HUES48 (cell line): Measurements from ENCODE around the gene XPNPEP1.

ENCODE experiments used
- H3K27ac ChIP-seq: one replicate; pipeline ENCODE4 v1.7.0; 2013; ENCODE audit warnings: low read depth, low read length, inconsistent platforms
- H3K27me3 ChIP-seq: 2 replicates; pipeline ENCODE4 v1.6.1; 2013; ENCODE audit warnings: mild to moderate bottlenecking, low read length; ENCODE audit not compliant: control insufficient read depth, insufficient read depth
- H3K36me3 ChIP-seq: 2 replicates; pipeline ENCODE4 v1.6.1; 2013; ENCODE audit warnings: low read length; ENCODE audit not compliant: control insufficient read depth, insufficient read depth
- H3K4me1 ChIP-seq: 2 replicates; pipeline ENCODE4 v1.6.1; 2013; ENCODE audit warnings: mild to moderate bottlenecking, low read length; ENCODE audit not compliant: control insufficient read depth, insufficient read depth
- H3K4me3 ChIP-seq: 2 replicates; pipeline ENCODE4 v1.5.1; 2013; ENCODE audit warnings: mild to moderate bottlenecking, low read depth, low read length
- H3K9ac ChIP-seq: 2 replicates; pipeline ENCODE4 v1.6.1; 2013; ENCODE audit warnings: mild to moderate bottlenecking, low read depth, low read length, moderate library complexity
- H3K9me3 ChIP-seq: 2 replicates; pipeline ENCODE4 v1.6.1; 2013; ENCODE audit warnings: low read length; ENCODE audit not compliant: control insufficient read depth, insufficient read depth

XPNPEP1 gene

GRCh38 chr10:109961174-109962001 lies 38.1 kb upstream of the XPNPEP1 start:
- Histone ChIP-seq H3K27me3 (no peaks in the 10 kb centered on the region), H3K9me3 (no peaks in the 10 kb centered on the region), H3K4me3 (no peak overlapping the region), H3K36me3 (no peaks in the 10 kb centered on the region), H3K9ac (no peak overlapping the region; the same call in 1 of the 2 replicates), H3K4me1 (peaks cover 29% of the 10 kb centered on the region), H3K27ac (peak overlapping the region; percentile 58)

GRCh38 chr10:109960682-109961081 lies 37.4 kb upstream of the XPNPEP1 start:
- Histone ChIP-seq H3K9me3 (no peaks in the 10 kb centered on the region), H3K9ac (no peak overlapping the region), H3K36me3 (no peaks in the 10 kb centered on the region), H3K4me1 (peaks cover 29% of the 10 kb centered on the region), H3K27me3 (no peaks in the 10 kb centered on the region), H3K4me3 (no peak overlapping the region), H3K27ac (no peak overlapping the region)

- Histone ChIP-seq H3K9me3 (no peaks in the 10 kb centered on the region), H3K27ac (no peak overlapping the region), H3K9ac (no peak overlapping the region)
Measured at GRCh38 chr10:109959259-109960145, 36.2 kb upstream of the XPNPEP1 start.

GRCh38 chr10:109958059-109958458 lies 34.7 kb upstream of the XPNPEP1 start:
- Histone ChIP-seq H3K27me3 (no peaks in the 10 kb centered on the region), H3K36me3 (no peaks in the 10 kb centered on the region), H3K9me3 (no peaks in the 10 kb centered on the region), H3K27ac (no peak overlapping the region), H3K4me1 (peaks cover 29% of the 10 kb centered on the region), H3K9ac (no peak overlapping the region), H3K4me3 (no peak overlapping the region)

More at GRCh38 chr10:109959259-109960145, 36.2 kb upstream of the XPNPEP1 start:
- Histone ChIP-seq H3K4me3 (no peak overlapping the region), H3K4me1 (peaks cover 29% of the 10 kb centered on the region), H3K27me3 (no peaks in the 10 kb centered on the region), H3K36me3 (no peaks in the 10 kb centered on the region)

- Histone ChIP-seq H3K9ac (no peak overlapping the region), H3K36me3 (no peaks in the 10 kb centered on the region), H3K27me3 (no peaks in the 10 kb centered on the region), H3K4me1 (peaks cover 24% of the 10 kb centered on the region), H3K27ac (no peak overlapping the region), H3K4me3 (no peak overlapping the region), H3K9me3 (no peaks in the 10 kb centered on the region)
Measured at GRCh38 chr10:109957092-109957797, 33.9 kb upstream of the XPNPEP1 start.

- Histone ChIP-seq H3K9ac (no peak overlapping the region), H3K27me3 (no peaks in the 10 kb centered on the region), H3K36me3 (no peaks in the 10 kb centered on the region), H3K9me3 (no peaks in the 10 kb centered on the region), H3K27ac (no peak overlapping the region), H3K4me1 (peaks cover 17% of the 10 kb centered on the region), H3K4me3 (no peak overlapping the region)
Measured at GRCh38 chr10:109956454-109957091, 33.3 kb upstream of the XPNPEP1 start.

- H3K9me3 ChIP-seq = no peaks in the 10 kb centered on the region
- H3K4me1 ChIP-seq = no peaks in the 10 kb centered on the region
- H3K36me3 ChIP-seq = no peaks in the 10 kb centered on the region
- no peak overlapping the region for H3K27ac ChIP-seq
- H3K27me3 ChIP-seq = no peaks in the 10 kb centered on the region
- no peak overlapping the region for H3K9ac ChIP-seq
- H3K4me3 ChIP-seq = no peak overlapping the region
Measured at GRCh38 chr10:109953766-109954165, 30.5 kb upstream of the XPNPEP1 start.

- H3K27me3 ChIP-seq = no peaks in the 10 kb centered on the region
- H3K36me3 ChIP-seq = no peaks in the 10 kb centered on the region
- no peak overlapping the region for H3K4me3 ChIP-seq
- H3K27ac ChIP-seq = no peak overlapping the region
- no peak overlapping the region for H3K9ac ChIP-seq
- no peaks in the 10 kb centered on the region for H3K9me3 ChIP-seq
- H3K4me1 ChIP-seq = no peaks in the 10 kb centered on the region
Measured at GRCh38 chr10:109952526-109952925, 29.2 kb upstream of the XPNPEP1 start.

- H3K36me3 ChIP-seq = no peaks in the 10 kb centered on the region
- H3K9ac ChIP-seq = no peak overlapping the region
- no peak overlapping the region for H3K4me3 ChIP-seq
- no peaks in the 10 kb centered on the region for H3K4me1 ChIP-seq
- no peak overlapping the region for H3K27ac ChIP-seq
- no peaks in the 10 kb centered on the region for H3K27me3 ChIP-seq
- no peaks in the 10 kb centered on the region for H3K9me3 ChIP-seq
Measured at GRCh38 chr10:109947111-109947920, 24.0 kb upstream of the XPNPEP1 start.

- H3K4me1 ChIP-seq = no peaks in the 10 kb centered on the region
- H3K36me3 ChIP-seq = no peaks in the 10 kb centered on the region
- no peak overlapping the region for H3K9ac ChIP-seq
- H3K27ac ChIP-seq = no peak overlapping the region
- no peaks in the 10 kb centered on the region for H3K27me3 ChIP-seq
- no peaks in the 10 kb centered on the region for H3K9me3 ChIP-seq
- H3K4me3 ChIP-seq = no peak overlapping the region
Measured at GRCh38 chr10:109946680-109947079, 23.4 kb upstream of the XPNPEP1 start.
